Measurements from ENCODE around the gene TMEM19. TPM values are rescaled to one million over a fixed set of nuclear protein-coding genes. Genes with fewer than 3 reads are reported as not detected.

TMEM19 gene
- total and polyA plus RNA-seq, 2 of the 8 experiments (the other 6 are each of a cell fraction or from before 2014, with no cell fraction given): 12.6 to 19.1 TPM

DNA sequence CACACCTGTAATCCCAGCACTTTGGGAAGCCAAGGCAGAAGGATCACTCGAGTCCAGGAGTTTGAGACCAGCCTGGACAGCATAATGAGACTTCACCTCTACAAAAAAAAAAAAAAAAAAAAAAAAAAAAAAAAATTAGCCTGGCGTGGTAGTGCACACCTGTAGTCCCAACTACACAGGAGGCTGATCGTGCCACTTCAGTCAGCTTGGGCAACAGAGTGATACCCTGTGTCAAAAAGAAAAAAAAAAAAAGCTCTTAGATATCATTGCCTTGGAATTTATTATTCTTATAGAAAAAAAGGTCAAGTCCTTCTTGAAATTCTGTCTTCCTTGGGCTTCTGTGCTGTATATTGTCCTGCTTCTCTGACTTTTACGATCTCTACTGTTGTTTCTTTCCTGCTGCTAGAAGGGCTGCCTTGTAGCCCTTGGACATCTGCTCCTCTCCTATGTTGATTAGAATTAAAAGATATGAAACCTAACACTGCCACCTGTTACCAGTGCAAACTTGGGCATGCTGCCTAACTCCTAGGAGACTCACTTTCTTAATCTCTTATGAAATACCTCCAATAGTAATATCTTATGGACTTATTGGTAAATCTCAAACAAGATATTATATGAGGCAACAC, 5.7 kb downstream of the TMEM19 start:
- Histone ChIP-seq H4K20me1 (replicated peaks in 1 of 2; ENCODE audit: control insufficient read depth in 1 of 2, insufficient read depth in 2 of 2, low read length in 2 of 2) (peaks cover 0 to 2% of the 10 kb centered on the region in 2 experiments), H4K91ac (replicated peaks; ENCODE audit: insufficient read length, low read length) (no peak overlapping the region), H3K14ac (ENCODE audit: insufficient read length) (no peak overlapping the region), H2BK15ac (ENCODE audit: low read length) (no peak overlapping the region), H3K79me1 (ENCODE audit: low read depth, low read length) (no peaks in the 10 kb centered on the region), H3K27ac (ENCODE audit: low read depth, low read length) (no peak overlapping the region), H3K4me3 (ENCODE audit: extremely low read depth in 1 of 4, insufficient read depth in 2 of 4, low read depth in 3 of 4, low read length in 4 of 4) (no peak overlapping the region), H2BK20ac (ENCODE audit: low read length) (no peak overlapping the region), H3K27me3 (replicated peaks in 1 of 4; ENCODE audit: control insufficient read depth in 3 of 4, extremely low read depth in 1 of 4, insufficient read depth in 3 of 4, low read length in 3 of 4) (no peaks in the 10 kb centered on the region), H4K8ac (ENCODE audit: extremely low read depth, insufficient read depth, low read length) (no peak overlapping the region), H3K23me2 (ENCODE audit: low read depth, low read length) (no peaks in the 10 kb centered on the region), H3K4me2 (ENCODE audit: insufficient read depth in 1 of 2, low read depth in 2 of 2, low read length in 2 of 2) (no peak overlapping the region), H3K4me1 (replicated peaks in 1 of 4; ENCODE audit: control insufficient read depth in 3 of 4, insufficient read depth in 4 of 4, low read length in 3 of 4) (no peaks in the 10 kb centered on the region), H3K23ac (ENCODE audit: insufficient read length) (no peak overlapping the region), H2BK120ac (replicated peaks; ENCODE audit: low read depth, low read length) (no peak overlapping the region), H3K4ac (replicated peaks; ENCODE audit: insufficient read length, low read depth, low read length) (no peak overlapping the region), H2BK12ac (ENCODE audit: low read depth, low read length) (no peak overlapping the region), H3K9ac (replicated peaks in 1 of 4; ENCODE audit: extremely low read depth in 1 of 4, low read depth in 3 of 4, low read length in 3 of 4) (no peak overlapping the region), H3K56ac (replicated peaks; ENCODE audit: insufficient read length, low read depth, low read length) (no peak overlapping the region), H2AK5ac (ENCODE audit: low read depth, low read length) (no peak overlapping the region), H2AFZ (ENCODE audit: low read length) (no peak overlapping the region), H3K18ac (ENCODE audit: extremely low read depth, low read length) (no peak overlapping the region), H2BK5ac (ENCODE audit: low read depth, low read length) (no peak overlapping the region), H4K5ac (ENCODE audit: insufficient read length, low read depth, low read length) (no peak overlapping the region), H3K36me3 (ENCODE audit: control insufficient read depth in 2 of 4, insufficient read depth in 4 of 4, low read length in 3 of 4) (no peaks in the 10 kb centered on the region), H3K9me3 (ENCODE audit: insufficient read depth in 2 of 2, low read depth in 1 of 2, low read length in 1 of 2) (no peaks in the 10 kb centered on the region), H3K79me2 (ENCODE audit: control insufficient read depth in 1 of 2, insufficient read depth in 2 of 2, low read length in 2 of 2) (no peaks in the 10 kb centered on the region)
- DNase-seq (ENCODE audit: low read depth in 1 of 2, low spot score in 2 of 2) (no peak), FAIRE-seq (no peak)
- POLR2A ChIA-PET (ENCODE audit: partially characterized antibody): no interaction called here
- TF ChIP-seq TAF7 (optimal IDR thresholded peaks at IDR 0.05; ENCODE audit: borderline replicate concordance, low read depth, low read length) (no peak), TEAD4 (IDR thresholded peaks at IDR 0.05; ENCODE audit: low read depth, low read length) (no peak), ZNF274 (IDR thresholded peaks at IDR 0.05; ENCODE audit: borderline replicate concordance, extremely low read depth, low read length) (no peak), TAF1 (IDR thresholded peaks at IDR 0.05; ENCODE audit: low read depth, low read length) (no peak), MAFK (IDR thresholded peaks at IDR 0.05; ENCODE audit: low read depth, low read length) (no peak), TCF12 (IDR thresholded peaks at IDR 0.05; ENCODE audit: low read depth, low read length) (no peak), RXRA (IDR thresholded peaks at IDR 0.05; ENCODE audit: insufficient read depth, low read depth, low read length) (no peak), TBP (IDR thresholded peaks at IDR 0.05; ENCODE audit: low read depth, low read length) (no peak), BACH1 (IDR thresholded peaks at IDR 0.05; ENCODE audit: low read length) (no peak), CBX5 (IDR thresholded peaks at IDR 0.05; ENCODE audit: low read depth, low read length) (no peak)
- CTCF ChIA-PET (ENCODE audit: partially characterized antibody): no interaction called here
- 93% methylated on average over 3 of the region's 4 CpGs; no CpG with 5 or more reads in 1 of the 2 experiments for WGBS, 2 experiments (ENCODE audit: extremely low coverage in 1 of 2, insufficient coverage in 1 of 2, insufficient read length in 1 of 2, insufficient replicate concordance in 2 of 2, low coverage in 1 of 2, low lambda C conversion rate in 2 of 2, missing lambda C conversion rate in 1 of 2)

All from H1 (cell line).